ENCODE results near the gene CYBB. TPM values are rescaled to one million over a fixed set of nuclear protein-coding genes. Genes with fewer than 3 reads are reported as not detected.

Gene CYBB
- total RNA-seq, 1 donor, result under 0.01 TPM

GRCh38 chrX:37854748-37855147 is 74.9 kb downstream of the CYBB start:
- no peak for DNase-seq (ENCODE audit: low read depth)
- H3K4me3 ChIP-seq (ENCODE audit: low read depth, low read length), result no peak overlapping the region

GRCh38 chrX:37860721-37861120 is 80.9 kb downstream of the CYBB start:
- no peak for TF ChIP-seq CTCF (IDR thresholded peaks at IDR 0.05; ENCODE audit: insufficient read depth, low read depth, low read length)
- H3K4me3 ChIP-seq (ENCODE audit: low read depth, low read length), result no peak overlapping the region
- DNase-seq (ENCODE audit: low read depth), result peak; percentile 48

More at GRCh38 chrX:37854748-37855147, 74.9 kb downstream of the CYBB start:
- no peak for TF ChIP-seq CTCF (IDR thresholded peaks at IDR 0.05; ENCODE audit: insufficient read depth, low read depth, low read length)

- TF ChIP-seq CTCF (IDR thresholded peaks at IDR 0.05; ENCODE audit: insufficient read depth, low read depth, low read length), result no peak
- no peak for DNase-seq (ENCODE audit: low read depth)
- H3K4me3 ChIP-seq (ENCODE audit: low read depth, low read length), result no peak overlapping the region
These were observed 83.0 kb downstream of the CYBB start for GRCh38 chrX:37862851-37863250.

Other genes with a start within 250 kb of the CYBB start
- 0.32 and 0.43 TPM in 2 replicates for gene LANCL3, start 208.4 kb upstream of the CYBB start, total RNA-seq
- gene XK, start 94.3 kb upstream of the CYBB start, total RNA-seq, result 0.64 and 0.86 TPM in 2 replicates
- gene DYNLT3, start 67.5 kb downstream of the CYBB start, total RNA-seq, result 79.9 and 87.0 TPM in 2 replicates
- 10.4 and 21.9 TPM in 2 replicates for gene SYTL5, start 226.5 kb downstream of the CYBB start, total RNA-seq